Mucosa of gallbladder (tissue), 1 donor: Measurements from ENCODE around the gene DUSP1. TPM values are rescaled to one million over a fixed set of nuclear protein-coding genes. Genes with fewer than 3 reads are reported as not detected.

Experiments used
- DNase-seq: peaks from one replicate; pipeline ENCODE4 v3.0.0-alpha.2; 2020; ENCODE audit warnings: low spot score
- total RNA-seq: library from RNA; stranded (reverse); gene quantifications from one replicate; pipeline ENCODE4 v1.2.1, GENCODE V29; 2021
- donor health status: DM: no; HTN: no; CAD: no.

DUSP1 gene
- total RNA-seq, 1 donor from 2014 or later = 240 TPM

- no peak for DNase-seq
Measured at GRCh38 chr5:172743112-172743959, 27.7 kb downstream of the DUSP1 start.

- DNase-seq = no peak
Measured at GRCh38 chr5:172741206-172741582, 29.8 kb downstream of the DUSP1 start.

GRCh38 chr5:172740428-172741205, 30.4 kb downstream of the DUSP1 start:
- peak; percentile 53 for DNase-seq

- DNase-seq = no peak
Measured at GRCh38 chr5:172739375-172739774, 31.6 kb downstream of the DUSP1 start.

- no peak for DNase-seq
Measured at GRCh38 chr5:172736508-172737135, 34.4 kb downstream of the DUSP1 start.

GRCh38 chr5:172735141-172735831, 35.7 kb downstream of the DUSP1 start:
- no peak for DNase-seq

GRCh38 chr5:172733974-172734346, 37.0 kb downstream of the DUSP1 start:
- no peak for DNase-seq

- peak; percentile 69 for DNase-seq
Measured at GRCh38 chr5:172733131-172733973, 37.6 kb downstream of the DUSP1 start.

- DNase-seq = no peak
Measured at GRCh38 chr5:172732201-172732865, 38.7 kb downstream of the DUSP1 start.

- DNase-seq = no peak
Measured at GRCh38 chr5:172731680-172732074, 39.3 kb downstream of the DUSP1 start.

GRCh38 chr5:172730981-172731679, 39.9 kb downstream of the DUSP1 start:
- DNase-seq = peak; percentile 86

- DNase-seq = no peak
Measured at GRCh38 chr5:172730222-172730621, 40.8 kb downstream of the DUSP1 start.

- no peak for DNase-seq
Measured at GRCh38 chr5:172729588-172729987, 41.4 kb downstream of the DUSP1 start.

- no peak for DNase-seq
Measured at GRCh38 chr5:172728481-172729241, 42.3 kb downstream of the DUSP1 start.

GRCh38 chr5:172727551-172727950, 43.4 kb downstream of the DUSP1 start:
- no peak for DNase-seq

- no peak for DNase-seq
Measured at GRCh38 chr5:172726966-172727365, 44.0 kb downstream of the DUSP1 start.

- no peak for DNase-seq
Measured at GRCh38 chr5:172725785-172726184, 45.2 kb downstream of the DUSP1 start.

GRCh38 chr5:172725273-172725672, 45.7 kb downstream of the DUSP1 start:
- no peak for DNase-seq
